HT1080 (cell line): ENCODE results near the gene NINJ2. TPM values are rescaled to one million over a fixed set of nuclear protein-coding genes. Genes with fewer than 3 reads are reported as not detected.

Experiments used
- DNase-seq: peaks from one replicate; pipeline ENCODE4 v3.0.0-alpha.2; 2015; ENCODE audit warnings: low read depth
- total RNA-seq: library from RNA; depleted of rRNA; stranded (reverse); fragments of >200 nt; shearing (Covaris generic); gene quantifications from 2 replicates; pipeline ENCODE4 v1.2.3, GENCODE V29; 2014

The NINJ2 gene
- total RNA-seq, 1 experiment from 2014 or later: 0.50 TPM

GRCh38 chr12:674272-674781 lies 11.1 kb upstream of the NINJ2 start:
- DNase-seq: peak; percentile 66

- DNase-seq: no peak
Observed at GRCh38 chr12:673849-674248, 10.6 kb upstream of the NINJ2 start.

GRCh38 chr12:669576-669945 lies 6.3 kb upstream of the NINJ2 start:
- no peak for DNase-seq

GRCh38 chr12:668090-668481 lies 4.8 kb upstream of the NINJ2 start:
- DNase-seq: no peak

GRCh38 chr12:666766-667308 lies 3.6 kb upstream of the NINJ2 start:
- peak; percentile 74 for DNase-seq

- no peak for DNase-seq
Observed at GRCh38 chr12:666066-666465, 2.8 kb upstream of the NINJ2 start.

GRCh38 chr12:664779-665092 lies 1.5 kb upstream of the NINJ2 start:
- no peak for DNase-seq

- DNase-seq: no peak
Observed at GRCh38 chr12:664075-664778, 982 bp upstream of the NINJ2 start.

- DNase-seq: peak; percentile 19
Observed at GRCh38 chr12:662566-663292, 516 bp downstream of the NINJ2 start.

GRCh38 chr12:661720-662486 lies 1.3 kb downstream of the NINJ2 start:
- DNase-seq: no peak

GRCh38 chr12:659090-659683 lies 4.1 kb downstream of the NINJ2 start:
- no peak for DNase-seq

GRCh38 chr12:650983-651382 lies 12.3 kb downstream of the NINJ2 start:
- no peak for DNase-seq

GRCh38 chr12:647385-648085 lies 15.7 kb downstream of the NINJ2 start:
- no peak for DNase-seq

- no peak for DNase-seq
Observed at GRCh38 chr12:646442-647384, 16.5 kb downstream of the NINJ2 start.

GRCh38 chr12:645563-646071 lies 17.6 kb downstream of the NINJ2 start:
- DNase-seq: peak; percentile 31

GRCh38 chr12:644818-645552 lies 18.3 kb downstream of the NINJ2 start:
- DNase-seq: no peak

- no peak for DNase-seq
Observed at GRCh38 chr12:644303-644639, 19.0 kb downstream of the NINJ2 start.

GRCh38 chr12:643475-644302 lies 19.6 kb downstream of the NINJ2 start:
- no peak for DNase-seq
